H1 (cell line): ENCODE data around the gene RPL18A. TPM values are rescaled to one million over a fixed set of nuclear protein-coding genes. Genes with fewer than 3 reads are reported as not detected.

Experiments used
- CTCF ChIA-PET: fragments of 300-600 bp; sonication (Branson Sonifier 250); formaldehyde crosslinking; loops from one replicate; lab custom pipeline; 2021; ENCODE audit not compliant: partially characterized antibody; lab: Charles Lee
- POLR2A ChIA-PET: fragments of 300-600 bp; sonication (Branson Sonifier 250); formaldehyde crosslinking; loops from one replicate; lab custom pipeline; 2021; ENCODE audit warnings: inconsistent platforms; ENCODE audit not compliant: partially characterized antibody; lab: Charles Lee
- DNase-seq, 2 experiments: peaks; one replicate each; pipeline versions ENCODE4 v3.0.0 to v3.0.0-alpha.2; 2010 to 2022; ENCODE audit warnings: low spot score in 2 of 2, low read depth in 1 of 2, mixed read lengths in 1 of 2
- FAIRE-seq: peaks from 2 replicates; lab custom pipeline; 2011; peaks lifted over from hg19 to GRCh38; lab: Jason Lieb, UNC
- H2AFZ ChIP-seq: 2 replicates; pipeline ENCODE4 v1.8.1; 2012; ENCODE audit warnings: low read length, inconsistent platforms
- H2AK5ac ChIP-seq: 2 replicates; pipeline ENCODE4 v1.6.1; 2013; ENCODE audit warnings: low read depth, low read length
- H2BK120ac ChIP-seq: replicated peaks from 2 replicates; pipeline ENCODE3; 2013; ENCODE audit warnings: low read depth, low read length, inconsistent platforms
- H2BK12ac ChIP-seq: 2 replicates; pipeline ENCODE4 v1.6.1; 2013; ENCODE audit warnings: low read depth, low read length
- H2BK15ac ChIP-seq: 2 replicates; pipeline ENCODE4 v1.6.1; 2013; ENCODE audit warnings: low read length
- H2BK20ac ChIP-seq: 2 replicates; pipeline ENCODE4 v1.6.1; 2013; ENCODE audit warnings: low read length
- H2BK5ac ChIP-seq: 2 replicates; pipeline ENCODE4 v1.6.1; 2013; ENCODE audit warnings: low read depth, low read length
- H3K14ac ChIP-seq: 2 replicates; pipeline ENCODE4 v1.6.1; 2013; ENCODE audit warnings: inconsistent platforms; ENCODE audit not compliant: insufficient read length
- H3K18ac ChIP-seq: 2 replicates; pipeline ENCODE4 v1.6.1; 2013; ENCODE audit warnings: low read length; ENCODE audit errors: extremely low read depth
- H3K23ac ChIP-seq: 2 replicates; pipeline ENCODE4 v1.6.1; 2013; ENCODE audit warnings: inconsistent platforms; ENCODE audit not compliant: insufficient read length
- H3K23me2 ChIP-seq: 2 replicates; pipeline ENCODE4 v1.6.1; 2013; ENCODE audit warnings: low read depth, low read length
- H3K27ac ChIP-seq: 2 replicates; pipeline ENCODE4 v1.6.1; 2011; ENCODE audit warnings: low read depth, low read length, inconsistent platforms
- H3K27me3 ChIP-seq, 4 experiments: replicated peaks in 1 of 4; 1 replicate in 1 of 4; 2 replicates in 3 of 4; pipeline versions ENCODE4 v1.6.1 to v1.8.1; 2011 to 2013; ENCODE audit warnings: low read length in 3 of 4, mild to moderate bottlenecking in 3 of 4, inconsistent platforms in 2 of 4, mixed read lengths in 2 of 4, moderate library complexity in 1 of 4; ENCODE audit not compliant: control insufficient read depth in 3 of 4, insufficient read depth in 3 of 4; ENCODE audit errors: extremely low read depth in 1 of 4
- H3K36me3 ChIP-seq, 4 experiments: 2 replicates each; pipeline versions ENCODE4 v1.6.1 to v1.8.1; 2011 to 2013; ENCODE audit warnings: mild to moderate bottlenecking in 4 of 4, low read length in 3 of 4, moderate library complexity in 2 of 4, control low read depth in 1 of 4, inconsistent platforms in 1 of 4; ENCODE audit not compliant: insufficient read depth in 4 of 4, control insufficient read depth in 2 of 4
- H3K4ac ChIP-seq: replicated peaks from 2 replicates; pipeline ENCODE3; 2013; ENCODE audit warnings: low read length, low read depth, mixed read lengths, inconsistent platforms; ENCODE audit not compliant: insufficient read length
- H3K4me1 ChIP-seq, 4 experiments: replicated peaks in 1 of 4; 1 replicate in 1 of 4; 2 replicates in 3 of 4; pipeline versions ENCODE4 v1.6.1 to v1.8.1; 2011 to 2013; ENCODE audit warnings: low read length in 3 of 4, inconsistent platforms in 2 of 4, mixed read lengths in 1 of 4; ENCODE audit not compliant: insufficient read depth in 4 of 4, control insufficient read depth in 3 of 4
- H3K4me2 ChIP-seq, 2 experiments: 2 replicates each; pipeline versions ENCODE4 v1.6.1 to v1.8.1; 2011 to 2013; ENCODE audit warnings: low read depth in 2 of 2, low read length in 2 of 2, control low read depth in 1 of 2, inconsistent platforms in 1 of 2, mild to moderate bottlenecking in 1 of 2; ENCODE audit not compliant: insufficient read depth in 1 of 2
- H3K4me3 ChIP-seq, 4 experiments: fragments of 200-600, 300-600 bp in 1 of 4; sonication (generic), shearing (Covaris generic), sonication (Bioruptor Twin) in 1 of 4; 2 replicates each; pipeline versions ENCODE4 v1.5.1 to v1.8.1; 2011 to 2016; ENCODE audit warnings: low read length in 4 of 4, low read depth in 3 of 4, control low read depth in 2 of 4, inconsistent platforms in 2 of 4, mild to moderate bottlenecking in 2 of 4, mixed read lengths in 1 of 4, moderate library complexity in 1 of 4; ENCODE audit not compliant: insufficient read depth in 2 of 4; ENCODE audit errors: extremely low read depth in 1 of 4
- H3K56ac ChIP-seq: replicated peaks from 2 replicates; pipeline ENCODE3; 2013; ENCODE audit warnings: low read depth, mild to moderate bottlenecking, mixed read lengths, low read length, inconsistent platforms; ENCODE audit not compliant: insufficient read length
- H3K79me1 ChIP-seq: 2 replicates; pipeline ENCODE4 v1.6.1; 2013; ENCODE audit warnings: low read depth, low read length, control low read depth
- H3K79me2 ChIP-seq, 2 experiments: 2 replicates each; pipeline versions ENCODE4 v1.6.1 to v1.8.1; 2012 to 2013; ENCODE audit warnings: low read length in 2 of 2, mild to moderate bottlenecking in 2 of 2, inconsistent platforms in 1 of 2; ENCODE audit not compliant: insufficient read depth in 2 of 2, control insufficient read depth in 1 of 2
- H3K9ac ChIP-seq, 4 experiments: replicated peaks in 1 of 4; 1 replicate in 1 of 4; 2 replicates in 3 of 4; pipeline versions ENCODE4 v1.6.1 to v1.8.1; 2011 to 2013; ENCODE audit warnings: low read depth in 3 of 4, low read length in 3 of 4, control low read depth in 2 of 4, mild to moderate bottlenecking in 2 of 4, moderate library complexity in 2 of 4, inconsistent platforms in 1 of 4; ENCODE audit errors: extremely low read depth in 1 of 4
- H3K9me3 ChIP-seq, 2 experiments: 2 replicates each; pipeline versions ENCODE4 v1.6.1 to v1.8.1; 2012 to 2013; ENCODE audit warnings: mild to moderate bottlenecking in 2 of 2, moderate library complexity in 2 of 2, control low read depth in 1 of 2, inconsistent platforms in 1 of 2, low read depth in 1 of 2, low read length in 1 of 2, mixed read lengths in 1 of 2; ENCODE audit not compliant: insufficient read depth in 2 of 2
- H4K20me1 ChIP-seq, 2 experiments: replicated peaks in 1 of 2; 2 replicates each; pipeline versions ENCODE3 to v1.8.1; 2011 to 2013; ENCODE audit warnings: inconsistent platforms in 2 of 2, low read length in 2 of 2, mild to moderate bottlenecking in 1 of 2; ENCODE audit not compliant: insufficient read depth in 2 of 2, control insufficient read depth in 1 of 2
- H4K5ac ChIP-seq: 2 replicates; pipeline ENCODE4 v1.6.1; 2013; ENCODE audit warnings: low read length, low read depth, mixed read lengths, inconsistent platforms; ENCODE audit not compliant: insufficient read length
- H4K8ac ChIP-seq: 2 replicates; pipeline ENCODE4 v1.8.0; 2013; ENCODE audit warnings: mild to moderate bottlenecking, moderate library complexity, low read length, inconsistent platforms; ENCODE audit not compliant: insufficient read depth; ENCODE audit errors: extremely low read depth
- H4K91ac ChIP-seq: replicated peaks from 2 replicates; pipeline ENCODE3; 2013; ENCODE audit warnings: low read length, mixed read lengths, inconsistent platforms; ENCODE audit not compliant: insufficient read length
- KDM5A ChIP-seq: fragments of 200-600 bp; IDR thresholded peaks from 2 replicates; pipeline ENCODE4 v1.7.1; 2012; ENCODE audit warnings: mild to moderate bottlenecking, low read length, inconsistent platforms, mixed read lengths
- RFX5 ChIP-seq: IDR thresholded peaks from 2 replicates; pipeline ENCODE4 v1.6.1; 2011; ENCODE audit warnings: low read depth, low read length, improper control_type of control experiment, borderline replicate concordance
- SP4 ChIP-seq: IDR thresholded peaks from 2 replicates; pipeline ENCODE4 v1.6.1; 2012; ENCODE audit warnings: low read length, inconsistent platforms
- TBP ChIP-seq: IDR thresholded peaks from 2 replicates; pipeline ENCODE4 v1.6.1; 2011; ENCODE audit warnings: low read depth, low read length, improper control_type of control experiment
- WGBS, 2 experiments: shearing (Covaris generic) in 1 of 2; methylation state at CpG; one replicate each; pipeline versions ENCODE4 v1.1.6 to v1.1.7; 2013 to 2015; ENCODE audit warnings: low lambda C conversion rate in 2 of 2, mixed read lengths in 2 of 2, inconsistent platforms in 1 of 2, low coverage in 1 of 2, missing lambda C conversion rate in 1 of 2; ENCODE audit not compliant: insufficient replicate concordance in 2 of 2, insufficient coverage in 1 of 2, insufficient read length in 1 of 2; ENCODE audit errors: extremely low coverage in 1 of 2, missing lambda C conversion rate in 1 of 2; 5-methylcytosine and 5-hydroxymethylcytosine counted together
- polyA plus RNA-seq, 7 experiments: library from polyadenylated mRNA; depleted of rRNA in 3 of 7; stranded (reverse) in 5 of 7; unstranded in 2 of 7; fragments of >200 nt in 5 of 7; fragments of 200-250 nt in 2 of 7; gene quantifications; 1 replicate in 5 of 7; 2 replicates in 1 of 7; 4 replicates in 1 of 7; pipeline versions ENCODE4 v1.2.1 to v1.2.3, GENCODE V29; 2011 to 2013; ENCODE audit warnings: missing spikeins in 2 of 7, mixed read lengths in 2 of 7
- total RNA-seq: library from RNA; stranded (reverse); fragmentation: NEBNext Ultra II Directional; extraction: Animal tissue kit (Norgen Biotek cat#: 25700); gene quantifications from 2 replicates; pipeline ENCODE4 v1.2.1, GENCODE V29; 2021

Gene RPL18A
- total and polyA plus RNA-seq, 2 of the 8 experiments (the other 6 are each of a cell fraction or from before 2014, with no cell fraction given), result 2,749 to 3,938 TPM

GRCh38 chr19:17908244-17908643, 48.5 kb downstream of the RPL18A start:
- DNase-seq, result no peak
- no peak overlapping the region for H3K4me3 ChIP-seq
- H3K9me3 ChIP-seq, result peaks cover 7 to 11% of the 10 kb centered on the region in 2 experiments; a peak in 3 of 4 replicates
- H3K56ac ChIP-seq, result no peak overlapping the region
- no peaks in the 10 kb centered on the region for H3K36me3 ChIP-seq
- H3K79me1 ChIP-seq, result no peaks in the 10 kb centered on the region
- ChIA-PET CTCF (interaction anchor here (0.6 kb wide), 1 partner anchor 1008 kb away, joined by 3 read pairs; no protein-coding TSS in a partner anchor), POLR2A (interaction anchor here (0.6 to 2.3 kb wide), 2 partner anchors 24 to 103 kb away, joined by 3 to 9 read pairs; partner anchors contain the start of gene CCDC124)
- no peak for FAIRE-seq
- H3K4me1 ChIP-seq, result peaks cover 0 to 2% (median 0%) of the 10 kb centered on the region in 4 experiments; a peak in 3 of 7 replicates
- 91% methylated on average over 3 of the region's 3 CpGs; no CpG with 5 or more reads in 1 of the 2 experiments for WGBS, 2 experiments
- no peak overlapping the region for H2AFZ ChIP-seq
- no peak overlapping the region for H2BK120ac ChIP-seq
- H3K18ac ChIP-seq, result no peak overlapping the region
- no peak overlapping the region for H2BK15ac ChIP-seq
- no peaks in the 10 kb centered on the region for H3K79me2 ChIP-seq
- no peak overlapping the region for H4K5ac ChIP-seq
- H2AK5ac ChIP-seq, result no peak overlapping the region
- H3K4ac ChIP-seq, result no peak overlapping the region
- no peak overlapping the region for H2BK5ac ChIP-seq
- H3K14ac ChIP-seq, result no peak overlapping the region
- no peak overlapping the region for H3K4me2 ChIP-seq
- no peak overlapping the region for H4K8ac ChIP-seq
- no peak overlapping the region for H3K9ac ChIP-seq
- no peak overlapping the region for H3K23ac ChIP-seq
- H2BK12ac ChIP-seq, result no peak overlapping the region
- no peaks in the 10 kb centered on the region for H3K27me3 ChIP-seq
- no peak overlapping the region for H2BK20ac ChIP-seq
- H4K91ac ChIP-seq, result no peak overlapping the region
- H4K20me1 ChIP-seq, result no peaks in the 10 kb centered on the region
- no peak overlapping the region for H3K27ac ChIP-seq
- H3K23me2 ChIP-seq, result no peaks in the 10 kb centered on the region
- TF ChIP-seq TBP, result no peak
- no peak for TF ChIP-seq RFX5
- TF ChIP-seq KDM5A, result no peak
- TF ChIP-seq SP4, result no peak
